GM21381 (cell line): ENCODE results near the gene GAK.

ENCODE experiments used
- ATAC-seq: cut with Tn5 transposase; IDR thresholded peaks from one replicate; pipeline ENCODE4 v1.9.1; 2021; ENCODE audit warnings: mild to moderate bottlenecking, moderate library complexity; ENCODE audit not compliant: unreplicated experiment

The GAK gene

GRCh38 chr4:964346-965025, 32.4 kb upstream of the GAK start:
- no peak for ATAC-seq

- no peak for ATAC-seq
Measured at GRCh38 chr4:963276-964225, 31.4 kb upstream of the GAK start.

DNA sequence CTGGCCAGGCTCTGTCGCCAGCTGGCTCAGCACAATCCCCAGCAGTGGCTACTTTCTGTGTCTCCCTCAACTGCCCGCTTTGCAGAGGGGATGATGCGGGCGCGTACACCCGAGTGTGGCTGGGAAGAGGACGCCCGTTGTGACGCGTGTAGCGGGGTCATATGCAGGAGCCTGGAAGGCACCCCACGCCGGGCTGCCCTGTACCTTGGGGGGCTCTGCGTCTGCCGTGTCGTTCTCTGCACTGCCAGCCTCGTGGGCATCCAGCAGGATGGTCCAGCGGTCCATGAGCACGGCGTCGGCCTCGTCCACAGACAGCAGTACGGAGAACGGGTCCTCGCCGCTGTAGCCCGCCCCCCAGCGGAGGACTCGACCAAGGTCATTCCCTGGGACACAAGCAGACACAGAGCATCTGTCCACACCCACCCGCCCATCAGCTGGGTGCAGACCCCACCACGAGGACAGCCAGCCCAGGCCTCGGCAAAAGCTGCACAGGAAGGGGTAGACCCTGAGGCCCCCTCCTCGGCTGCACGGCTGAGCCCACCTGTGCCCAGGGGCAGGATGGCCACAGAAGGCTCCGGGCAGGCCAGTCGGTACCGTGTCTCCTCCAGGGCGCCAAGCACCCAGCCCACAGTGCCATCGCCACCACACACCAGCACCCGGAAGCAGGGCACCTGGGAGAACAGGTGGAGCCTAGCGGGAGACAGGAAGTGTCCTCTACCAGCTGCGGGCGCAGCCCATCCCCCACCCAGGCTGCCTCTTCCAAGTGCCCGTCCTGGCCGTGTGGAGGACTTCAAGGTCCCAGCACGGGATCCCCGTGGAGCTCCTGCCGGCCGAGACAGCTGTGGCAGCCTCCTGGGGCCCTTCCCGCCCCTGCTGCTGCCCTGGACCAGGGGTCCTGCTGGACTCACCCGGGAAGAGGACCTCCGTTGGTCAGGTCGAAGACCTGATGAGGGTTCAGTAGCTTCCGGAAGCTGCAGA, 30.4 kb upstream of the GAK start:
- ATAC-seq = no peak

GRCh38 chr4:961351-962230, 29.5 kb upstream of the GAK start:
- ATAC-seq = no peak

DNA sequence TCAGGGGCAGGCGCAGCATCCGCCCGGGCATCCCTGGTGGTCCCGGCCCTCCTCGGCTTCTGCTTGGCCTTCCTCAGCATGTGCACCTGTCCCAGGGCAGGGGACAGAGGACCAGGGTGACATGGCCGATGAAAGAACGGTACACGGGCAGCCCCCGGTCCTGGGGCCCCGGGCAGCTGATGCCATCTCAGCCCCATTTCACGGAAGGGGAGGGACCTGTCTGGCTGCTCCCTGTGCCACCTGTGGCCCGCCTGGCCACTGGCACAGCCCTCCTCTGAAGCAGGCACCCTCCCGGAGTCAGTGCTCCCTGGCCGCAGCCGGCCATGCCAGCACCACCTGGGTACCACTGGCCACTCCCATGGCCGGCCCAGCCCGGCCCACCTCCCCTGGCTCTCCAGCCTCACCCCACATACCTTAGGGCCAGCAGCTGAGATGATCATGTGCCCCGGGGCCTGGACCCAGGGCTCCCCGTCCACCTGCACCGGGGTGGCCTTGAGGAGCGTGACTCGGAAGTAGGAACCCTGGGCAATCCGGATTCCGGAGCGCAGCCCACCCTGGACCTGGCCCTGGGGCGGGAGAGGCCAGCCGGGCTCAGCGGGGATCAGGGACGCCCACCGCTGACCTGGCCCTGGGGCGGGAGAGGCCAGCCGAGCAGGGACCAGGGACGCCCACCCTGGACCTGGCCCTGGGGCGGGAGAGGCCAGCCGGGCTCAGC, 28.7 kb upstream of the GAK start:
- no peak for ATAC-seq

- ATAC-seq = no peak
Measured at GRCh38 chr4:960140-960635, 28.1 kb upstream of the GAK start.

DNA sequence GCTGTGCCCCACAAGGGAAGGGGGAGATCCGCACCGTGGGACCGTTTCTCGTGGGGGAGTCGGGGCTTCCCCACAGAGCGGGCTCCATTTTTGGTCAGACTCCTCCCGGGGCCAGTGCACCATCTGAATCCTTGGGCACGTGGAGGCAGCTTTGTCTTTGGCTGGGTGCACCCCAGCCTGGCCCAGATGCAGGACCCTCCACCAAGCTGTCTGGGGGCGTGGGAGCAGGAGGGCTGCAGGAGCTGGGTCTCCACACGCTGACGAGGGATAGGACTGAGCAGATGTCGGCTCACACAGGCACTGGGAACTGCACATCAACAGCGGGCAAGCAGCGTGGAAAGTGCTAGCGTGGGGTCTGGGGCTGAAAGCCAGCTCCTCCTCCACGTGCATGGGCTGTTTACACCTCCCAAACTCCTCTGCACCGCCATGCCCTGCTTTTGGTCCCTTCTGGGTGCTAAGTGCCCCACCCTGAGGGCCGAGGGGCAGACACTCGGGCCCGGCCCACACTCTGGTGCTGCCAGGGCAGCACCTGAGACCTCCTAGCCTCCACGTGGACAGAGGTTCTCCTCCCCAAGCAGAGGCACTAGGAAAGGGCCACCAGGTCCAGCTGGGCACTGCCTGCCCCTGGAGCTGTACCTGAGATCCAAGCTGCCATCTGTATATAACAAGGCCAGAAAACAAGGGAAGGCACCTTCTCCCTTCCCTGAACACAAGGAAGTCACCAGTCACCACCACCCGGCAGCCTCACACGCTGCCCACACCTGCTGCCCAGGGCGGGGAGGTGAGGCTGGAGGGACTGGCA, 27.4 kb upstream of the GAK start:
- no peak for ATAC-seq

DNA sequence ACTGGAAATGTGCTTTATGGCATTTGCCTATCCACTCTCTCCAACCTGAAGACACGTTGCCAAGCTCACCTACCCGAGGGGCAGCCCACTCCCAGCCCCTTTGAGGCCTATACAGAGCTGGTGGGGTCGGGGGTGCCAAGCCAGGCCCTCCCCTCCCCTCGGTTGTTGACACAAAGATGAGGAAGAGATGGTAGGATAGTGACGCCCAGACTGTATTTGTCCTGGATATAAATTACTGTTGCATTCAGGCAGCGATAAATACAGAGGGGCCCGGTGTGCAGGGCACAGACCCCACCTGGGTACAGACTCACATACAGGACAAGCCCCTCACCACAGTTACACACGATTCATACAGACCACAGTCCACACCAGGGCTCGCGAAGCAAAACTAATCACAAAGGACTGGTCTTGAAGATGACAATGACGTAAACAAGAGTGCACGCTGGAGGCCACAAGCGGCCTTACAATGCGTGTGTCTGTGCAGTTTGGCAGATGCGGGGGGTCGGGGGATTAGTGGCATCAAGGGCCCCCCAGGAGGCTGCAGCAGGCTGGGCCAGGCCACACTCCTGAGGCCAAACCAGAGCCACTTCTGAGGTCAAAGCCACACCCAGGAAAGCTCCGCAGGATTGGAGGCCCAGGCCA, 26.7 kb upstream of the GAK start:
- no peak for ATAC-seq

DNA sequence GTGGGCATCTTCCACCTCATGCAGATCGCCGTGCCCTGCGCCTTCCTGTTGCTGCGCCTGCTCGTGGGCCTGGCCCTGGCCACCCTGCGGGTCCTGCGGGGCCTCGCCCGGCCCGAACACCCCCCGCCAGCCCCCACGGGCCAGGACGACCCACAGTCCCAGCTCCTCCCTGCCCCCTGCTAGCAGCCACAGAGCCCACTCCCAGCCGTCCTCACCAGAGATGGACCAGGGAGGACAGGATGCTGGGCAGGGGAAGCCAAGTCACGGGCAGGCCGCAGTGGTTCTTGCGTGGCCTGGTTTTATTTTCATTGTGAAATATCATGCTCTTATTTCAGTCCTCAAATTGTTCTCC, 26.2 kb upstream of the GAK start:
- ATAC-seq = no peak

DNA sequence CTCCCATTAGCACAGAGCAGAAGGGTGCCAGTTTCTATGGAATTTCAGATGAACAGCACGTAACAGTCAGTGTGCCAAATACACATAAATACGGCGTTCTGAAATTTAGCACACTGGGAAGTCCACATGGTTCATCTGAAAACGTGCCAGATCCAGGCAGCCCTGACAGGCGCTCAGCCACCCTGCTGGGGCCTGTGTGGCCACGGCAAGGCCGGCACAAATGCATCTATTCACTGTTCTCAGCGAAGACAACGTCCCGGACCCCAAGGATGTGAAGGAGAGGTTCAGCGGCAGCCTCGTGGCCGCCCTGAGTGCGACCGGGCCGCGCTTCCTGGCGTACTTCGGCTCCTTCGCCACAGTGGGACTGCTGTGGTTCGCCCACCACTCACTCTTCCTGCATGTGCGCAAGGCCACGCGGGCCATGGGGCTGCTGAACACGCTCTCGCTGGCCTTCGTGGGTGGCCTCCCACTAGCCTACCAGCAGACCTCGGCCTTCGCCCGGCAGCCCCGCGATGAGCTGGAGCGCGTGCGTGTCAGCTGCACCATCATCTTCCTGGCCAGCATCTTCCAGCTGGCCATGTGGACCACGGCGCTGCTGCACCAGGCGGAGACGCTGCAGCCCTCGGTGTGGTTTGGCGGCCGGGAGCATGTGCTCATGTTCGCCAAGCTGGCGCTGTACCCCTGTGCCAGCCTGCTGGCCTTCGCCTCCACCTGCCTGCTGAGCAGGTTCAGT, 25.6 kb upstream of the GAK start:
- no peak for ATAC-seq

DNA sequence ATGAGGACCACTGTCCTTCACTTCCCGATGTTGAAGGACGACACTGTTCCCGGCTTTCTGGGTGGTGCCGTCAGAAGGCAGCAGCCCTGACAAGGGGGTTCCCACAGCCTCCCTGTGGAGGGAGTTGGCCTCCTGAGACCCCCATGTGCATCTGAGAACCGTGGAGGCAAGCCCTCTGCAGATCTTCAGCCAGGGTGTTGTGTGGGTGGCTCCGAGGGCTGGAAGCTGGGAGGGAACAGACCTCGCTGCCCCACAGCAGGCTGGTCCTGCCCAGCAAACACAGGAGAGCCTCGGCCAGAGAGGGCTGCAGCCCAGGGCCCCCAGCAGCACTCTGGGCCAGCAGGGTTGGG, 25.1 kb upstream of the GAK start:
- no peak for ATAC-seq

DNA sequence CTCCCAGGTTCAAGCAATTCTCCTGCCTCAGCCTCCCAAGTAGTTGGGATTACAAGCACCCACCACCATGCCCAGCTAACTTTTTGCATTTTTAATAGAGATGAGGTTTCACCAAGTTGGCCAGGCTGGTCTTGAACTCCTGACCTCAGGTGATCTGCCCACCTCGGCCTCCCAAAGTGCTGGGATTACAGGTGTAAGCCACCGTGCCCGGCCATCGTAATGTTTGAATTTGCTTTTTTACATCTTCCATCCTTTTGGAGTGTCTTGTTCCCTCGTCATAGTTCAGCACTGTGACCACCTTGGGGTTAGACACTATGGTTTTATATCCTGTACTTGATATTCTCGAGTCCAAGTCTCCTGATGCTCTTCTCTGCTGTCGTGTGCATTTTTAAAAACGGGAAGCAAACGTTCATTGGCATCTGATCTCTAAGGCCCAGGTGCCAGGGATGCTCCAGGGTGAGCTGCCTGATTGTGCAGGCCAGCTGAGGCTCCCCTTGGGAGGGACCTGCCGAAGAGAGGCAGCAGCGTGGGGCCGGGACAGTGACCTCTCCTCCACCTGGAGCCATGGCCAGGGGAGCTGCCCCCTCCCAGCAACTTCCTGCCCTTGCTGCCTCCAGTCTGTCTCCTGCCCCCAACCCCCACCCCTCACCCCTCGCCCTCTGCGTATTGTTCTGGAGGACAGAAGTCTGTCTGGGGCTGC, 24.6 kb upstream of the GAK start:
- ATAC-seq = no peak

- no peak for ATAC-seq
Measured at GRCh38 chr4:955931-956381, 23.8 kb upstream of the GAK start.

DNA sequence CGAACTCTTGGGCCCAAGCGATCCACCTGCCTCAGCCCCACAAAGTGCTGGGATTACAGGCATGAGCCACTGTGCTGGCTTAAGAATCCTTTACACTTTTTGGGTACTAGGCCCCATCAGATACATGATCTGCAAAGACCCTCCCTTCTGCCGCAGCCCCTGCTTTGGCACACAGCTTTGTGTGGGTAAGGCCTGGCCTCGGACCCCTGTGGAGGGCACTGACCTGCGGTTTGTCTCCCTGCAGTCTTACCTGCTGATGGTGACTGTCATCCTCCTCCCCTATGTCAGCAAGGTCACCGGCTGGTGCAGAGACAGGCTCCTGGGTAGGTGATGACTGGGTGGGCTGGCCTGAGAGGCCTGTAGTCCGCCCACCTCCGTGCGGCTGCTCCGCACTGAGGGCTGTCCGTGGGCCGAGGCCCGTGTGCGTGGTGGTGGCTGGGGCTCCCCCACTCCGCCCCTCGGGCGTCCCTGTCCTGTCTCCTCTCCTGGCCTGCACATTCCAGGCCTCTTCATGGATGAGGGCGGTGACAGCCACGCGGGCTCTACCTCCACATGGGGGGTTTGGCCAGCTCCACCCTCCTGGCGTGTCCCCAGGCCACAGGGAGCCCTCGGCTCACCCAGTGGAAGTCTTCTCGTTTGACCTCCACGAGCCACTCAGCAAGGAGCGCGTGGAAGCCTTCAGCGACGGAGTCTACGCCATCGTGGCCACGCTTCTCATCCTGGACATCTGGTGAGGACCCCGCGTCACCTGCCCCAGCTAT, 23.2 kb upstream of the GAK start:
- no peak for ATAC-seq

DNA sequence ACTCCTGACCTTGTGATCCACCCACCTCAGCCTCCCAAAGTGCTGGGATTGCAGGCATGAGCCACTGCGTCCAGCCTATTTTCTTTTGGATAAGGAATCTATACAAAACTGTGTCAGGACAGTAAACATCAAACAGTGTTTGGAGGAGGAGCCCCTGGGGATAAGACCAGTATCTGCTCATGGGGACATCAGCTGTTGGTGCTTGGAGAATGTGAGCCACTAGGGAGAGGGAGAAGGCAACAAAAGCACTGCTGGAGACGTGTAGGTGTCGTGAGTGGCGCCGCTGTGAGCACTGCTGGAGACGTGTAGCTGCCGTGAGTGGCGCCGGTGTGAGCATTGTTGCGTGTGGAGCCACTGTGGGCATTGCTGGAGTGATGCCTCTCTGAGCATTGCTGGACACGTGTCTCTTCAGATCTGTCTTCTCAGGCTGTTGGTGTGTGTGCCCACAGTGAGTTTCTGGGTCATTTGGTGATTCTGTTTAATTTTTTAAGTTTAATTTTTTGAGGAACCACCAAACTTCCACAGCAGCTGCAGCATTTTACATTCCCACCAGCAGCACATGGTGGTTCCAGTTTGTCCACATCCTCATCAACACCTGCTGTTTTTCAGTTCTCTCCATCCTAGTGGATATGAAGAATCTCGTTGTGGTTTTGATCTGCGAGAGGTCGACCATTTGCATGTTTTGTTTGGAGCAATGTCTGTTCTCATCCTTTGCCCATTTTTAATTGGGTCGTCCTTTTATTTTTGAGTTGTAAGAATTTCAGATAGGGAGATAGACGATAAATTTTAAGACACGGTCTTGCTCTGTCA, 22.3 kb upstream of the GAK start:
- ATAC-seq = no peak
